ENCODE measurements around the gene TNK1.

GRCh38 chr17:7418472-7419152, 37.7 kb downstream of the TNK1 start:
- TF ChIP-seq CTCF (IDR thresholded peaks at IDR 0.05; ENCODE audit: low read depth, low read length) (no peak), MAX (IDR thresholded peaks at IDR 0.05; ENCODE audit: low read depth, low read length) (no peak), POLR2A (IDR thresholded peaks at IDR 0.05; ENCODE audit: extremely low read depth, insufficient read length) (no peak), MYC (IDR thresholded peaks at IDR 0.05; ENCODE audit: low read depth, low read length) (no peak)

Data from NB4 (cell line).